ENCODE data around the gene TARS3.

The TARS3 gene

DNA sequence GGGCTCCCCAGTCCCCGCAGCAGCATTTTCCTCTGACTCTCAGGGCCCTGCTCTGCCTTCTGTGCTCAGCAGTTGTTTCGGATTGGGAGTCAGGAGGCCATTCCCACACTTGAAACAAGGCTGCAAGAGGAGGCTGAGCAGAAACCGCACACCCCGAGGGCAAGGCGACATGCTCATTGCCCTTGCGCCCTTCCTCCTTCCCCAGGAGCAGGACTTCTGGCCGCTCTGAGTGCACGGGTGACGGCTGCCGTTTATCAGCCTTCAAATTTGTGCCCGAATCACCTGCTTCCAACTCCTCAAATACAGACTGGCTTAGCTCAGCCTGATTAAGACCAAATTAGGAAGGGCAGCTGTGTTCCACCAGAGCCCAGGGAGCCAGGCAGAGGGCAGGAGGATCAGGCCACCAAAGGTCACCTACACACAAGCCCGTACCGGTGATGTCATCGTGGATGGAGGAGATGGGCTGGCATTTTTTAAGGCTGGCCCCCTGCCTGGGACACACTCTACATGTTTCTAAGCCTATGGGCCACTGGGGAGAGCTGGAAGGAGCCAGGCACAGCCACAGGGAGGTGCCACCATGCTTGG lies 110.2 kb downstream of the TARS3 start:
- TF ChIP-seq POLR2AphosphoS5 (IDR thresholded peaks at IDR 0.05; ENCODE audit: low read depth, low read length) = no peak
- no peak for TF ChIP-seq TAF1 (IDR thresholded peaks at IDR 0.05; ENCODE audit: borderline replicate concordance, insufficient read depth, low read length)
- TF ChIP-seq, protein P1, sequence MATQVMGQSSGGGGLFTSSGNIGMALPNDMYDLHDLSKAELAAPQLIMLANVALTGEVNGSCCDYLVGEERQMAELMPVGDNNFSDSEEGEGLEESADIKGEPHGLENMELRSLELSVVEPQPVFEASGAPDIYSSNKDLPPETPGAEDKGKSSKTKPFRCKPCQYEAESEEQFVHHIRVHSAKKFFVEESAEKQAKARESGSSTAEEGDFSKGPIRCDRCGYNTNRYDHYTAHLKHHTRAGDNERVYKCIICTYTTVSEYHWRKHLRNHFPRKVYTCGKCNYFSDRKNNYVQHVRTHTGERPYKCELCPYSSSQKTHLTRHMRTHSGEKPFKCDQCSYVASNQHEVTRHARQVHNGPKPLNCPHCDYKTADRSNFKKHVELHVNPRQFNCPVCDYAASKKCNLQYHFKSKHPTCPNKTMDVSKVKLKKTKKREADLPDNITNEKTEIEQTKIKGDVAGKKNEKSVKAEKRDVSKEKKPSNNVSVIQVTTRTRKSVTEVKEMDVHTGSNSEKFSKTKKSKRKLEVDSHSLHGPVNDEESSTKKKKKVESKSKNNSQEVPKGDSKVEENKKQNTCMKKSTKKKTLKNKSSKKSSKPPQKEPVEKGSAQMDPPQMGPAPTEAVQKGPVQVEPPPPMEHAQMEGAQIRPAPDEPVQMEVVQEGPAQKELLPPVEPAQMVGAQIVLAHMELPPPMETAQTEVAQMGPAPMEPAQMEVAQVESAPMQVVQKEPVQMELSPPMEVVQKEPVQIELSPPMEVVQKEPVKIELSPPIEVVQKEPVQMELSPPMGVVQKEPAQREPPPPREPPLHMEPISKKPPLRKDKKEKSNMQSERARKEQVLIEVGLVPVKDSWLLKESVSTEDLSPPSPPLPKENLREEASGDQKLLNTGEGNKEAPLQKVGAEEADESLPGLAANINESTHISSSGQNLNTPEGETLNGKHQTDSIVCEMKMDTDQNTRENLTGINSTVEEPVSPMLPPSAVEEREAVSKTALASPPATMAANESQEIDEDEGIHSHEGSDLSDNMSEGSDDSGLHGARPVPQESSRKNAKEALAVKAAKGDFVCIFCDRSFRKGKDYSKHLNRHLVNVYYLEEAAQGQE (IDR thresholded peaks at IDR 0.05; ENCODE audit: insufficient read depth in 1 of 2, low read depth in 2 of 2, low read length in 2 of 2) = no peak
- TF ChIP-seq SIN3A (IDR thresholded peaks at IDR 0.05; ENCODE audit: borderline replicate concordance, insufficient read depth, low read length) = no peak

DNA sequence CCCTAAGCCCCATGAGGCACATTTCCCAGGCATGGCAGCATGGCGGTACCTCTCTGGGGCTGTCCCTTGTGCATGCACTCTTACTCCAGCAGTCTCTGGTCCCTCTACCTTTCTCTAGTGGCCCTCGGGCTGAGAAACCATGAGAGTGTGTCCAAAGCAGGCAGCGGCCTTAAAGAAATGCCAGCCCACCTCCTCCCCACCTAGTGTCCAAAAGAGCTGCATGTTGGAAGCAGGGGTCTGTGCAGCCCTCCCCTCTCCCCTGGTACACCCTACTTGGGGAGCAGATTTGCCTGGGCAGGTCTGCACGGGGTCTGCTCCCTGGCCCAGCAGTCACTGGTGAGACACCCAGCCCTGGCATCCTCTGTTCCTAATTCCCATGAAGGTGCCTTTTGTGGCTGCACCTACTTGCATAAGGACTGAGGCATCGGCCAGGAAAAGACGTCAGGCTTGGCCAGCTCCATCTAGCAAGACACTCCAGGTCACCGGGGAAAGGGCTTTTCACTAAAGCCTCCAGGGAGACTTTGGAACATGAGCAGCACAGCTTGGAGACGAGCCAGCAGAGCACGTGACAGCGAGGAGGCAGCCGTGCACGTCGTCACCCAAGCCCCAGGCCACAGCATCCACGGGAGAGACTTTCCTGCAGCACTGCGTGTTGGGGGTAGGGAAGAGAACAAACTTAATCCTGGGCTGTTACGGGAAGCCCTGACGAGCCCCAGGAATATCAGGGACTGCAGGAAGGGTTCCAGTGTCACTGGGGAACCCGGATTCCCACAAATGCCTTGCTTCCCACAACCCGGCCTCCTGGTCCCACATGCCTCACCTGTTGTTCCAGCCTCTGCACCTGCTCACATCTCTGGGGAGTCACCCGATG lies 110.9 kb downstream of the TARS3 start:
- TF ChIP-seq, protein P1 (IDR thresholded peaks at IDR 0.05; ENCODE audit: insufficient read depth in 1 of 2, low read depth in 2 of 2, low read length in 2 of 2) = no peak
- no peak for TF ChIP-seq POLR2AphosphoS5 (IDR thresholded peaks at IDR 0.05; ENCODE audit: low read depth, low read length)
- TF ChIP-seq FOXP2 (optimal IDR thresholded peaks at IDR 0.05; ENCODE audit: borderline replicate concordance, extremely low read depth, extremely low read length, insufficient read depth) = no peak
- no peak for TF ChIP-seq TAF1 (IDR thresholded peaks at IDR 0.05; ENCODE audit: borderline replicate concordance, insufficient read depth, low read length)
- TF ChIP-seq SIN3A (IDR thresholded peaks at IDR 0.05; ENCODE audit: borderline replicate concordance, insufficient read depth, low read length) = no peak

DNA sequence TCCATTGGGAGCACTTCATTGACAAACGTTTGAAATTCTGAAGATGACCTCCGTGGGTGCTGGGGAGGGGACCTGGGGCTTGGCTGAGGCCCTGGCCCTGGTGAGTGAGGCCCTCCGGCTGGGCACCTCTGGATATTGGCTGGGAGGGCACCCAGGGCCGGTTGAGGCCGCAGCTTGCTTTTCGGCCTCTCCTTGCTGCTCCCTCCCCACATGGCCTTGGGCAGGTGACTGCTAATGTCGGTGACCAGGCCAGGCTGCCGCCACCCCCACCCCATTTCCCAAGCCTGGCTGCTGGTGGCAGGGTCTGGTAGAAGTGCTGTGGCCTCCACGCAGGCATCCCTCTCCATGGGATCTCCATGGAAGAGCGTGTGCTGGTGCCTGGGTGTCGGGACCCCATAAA lies 111.6 kb downstream of the TARS3 start:
- no peak for TF ChIP-seq POLR2AphosphoS5 (IDR thresholded peaks at IDR 0.05; ENCODE audit: low read depth, low read length)
- no peak for TF ChIP-seq FOXP2 (optimal IDR thresholded peaks at IDR 0.05; ENCODE audit: borderline replicate concordance, extremely low read depth, extremely low read length, insufficient read depth)
- TF ChIP-seq SIN3A (IDR thresholded peaks at IDR 0.05; ENCODE audit: borderline replicate concordance, insufficient read depth, low read length) = no peak

DNA sequence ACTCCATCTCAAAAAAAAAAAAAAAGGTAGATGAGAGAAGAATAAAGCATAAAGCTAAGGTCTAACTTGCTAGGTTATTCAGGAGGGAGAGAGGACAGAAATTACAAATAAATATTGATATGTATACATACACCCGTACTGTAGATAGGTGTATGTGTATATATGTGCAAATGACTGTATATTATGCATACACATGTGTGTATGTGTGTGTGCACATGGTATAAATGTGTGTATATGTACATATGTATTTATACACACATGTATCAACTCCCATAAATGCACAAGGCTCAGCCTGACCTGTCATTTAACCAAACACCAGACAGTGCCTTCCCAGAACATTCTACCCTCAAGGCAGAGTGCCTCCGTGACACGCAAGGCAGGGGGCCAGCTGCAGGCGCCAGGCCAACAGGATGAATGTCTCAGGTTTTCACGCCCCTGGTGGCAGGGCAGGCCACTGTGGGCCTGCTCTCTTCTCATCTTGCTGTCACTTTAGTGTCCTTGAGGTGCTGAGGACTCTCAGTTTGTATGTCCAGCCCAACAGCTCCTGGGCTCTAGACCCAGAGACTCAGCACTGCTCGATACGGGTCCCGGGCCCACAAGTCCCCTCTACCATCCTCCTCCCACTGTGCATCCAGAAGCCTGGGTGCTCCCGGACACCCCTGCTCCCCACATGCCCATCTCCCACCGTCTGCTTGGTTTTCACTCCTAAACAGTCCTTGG lies 112.5 kb downstream of the TARS3 start:
- TF ChIP-seq POLR2AphosphoS5 (IDR thresholded peaks at IDR 0.05; ENCODE audit: low read depth, low read length) (no peak), TAF1 (IDR thresholded peaks at IDR 0.05; ENCODE audit: borderline replicate concordance, insufficient read depth, low read length) (no peak), SIN3A (IDR thresholded peaks at IDR 0.05; ENCODE audit: borderline replicate concordance, insufficient read depth, low read length) (no peak), FOXP2 (optimal IDR thresholded peaks at IDR 0.05; ENCODE audit: borderline replicate concordance, extremely low read depth, extremely low read length, insufficient read depth) (no peak)
- TF ChIP-seq, protein P1 (IDR thresholded peaks at IDR 0.05; ENCODE audit: insufficient read depth in 1 of 2, low read depth in 2 of 2, low read length in 2 of 2) = no peak

DNA sequence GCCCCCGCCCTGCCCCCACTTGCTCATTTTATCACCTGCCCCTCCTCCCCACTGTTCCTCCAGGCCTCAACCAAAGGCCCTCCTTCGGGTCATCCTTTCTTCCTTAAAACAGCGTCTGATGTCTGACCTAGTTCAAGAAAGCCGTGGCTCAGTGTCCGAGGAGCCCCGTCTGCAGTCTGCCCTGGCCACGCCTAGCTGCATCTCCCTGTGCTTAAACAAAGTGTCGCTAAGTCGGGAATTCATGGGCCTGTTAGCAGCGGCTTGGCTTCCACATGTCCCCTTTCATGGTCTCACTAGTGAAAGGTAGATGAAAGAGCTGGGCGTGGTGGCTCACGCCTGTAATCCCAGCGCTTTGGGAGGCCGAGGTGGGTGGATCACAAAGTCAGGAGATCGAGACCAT lies 113.3 kb downstream of the TARS3 start:
- TF ChIP-seq, protein P1 (IDR thresholded peaks at IDR 0.05; ENCODE audit: insufficient read depth in 1 of 2, low read depth in 2 of 2, low read length in 2 of 2) = no peak
- TF ChIP-seq FOXP2 (optimal IDR thresholded peaks at IDR 0.05; ENCODE audit: borderline replicate concordance, extremely low read depth, extremely low read length, insufficient read depth) (no peak), SIN3A (IDR thresholded peaks at IDR 0.05; ENCODE audit: borderline replicate concordance, insufficient read depth, low read length) (no peak), POLR2AphosphoS5 (IDR thresholded peaks at IDR 0.05; ENCODE audit: low read depth, low read length) (no peak), TAF1 (IDR thresholded peaks at IDR 0.05; ENCODE audit: borderline replicate concordance, insufficient read depth, low read length) (no peak)

All from PFSK-1 (cell line).